NCI-H187 (cell line): Measurements from ENCODE around the gene WDR88.
"Not testable (repeated sequence)": the region's sequence is repeated elsewhere in the genome, so short reads cannot be mapped to it uniquely, and the experiment has no call there.

ENCODE experiments used
- DNase-seq, 2 experiments: peaks; one replicate each; lab custom pipeline; 2025; lab: John Stamatoyannopoulos, UW

WDR88 gene

GRCh38 chr19:33211794-33212435 is 80.0 kb downstream of the WDR88 start:
- no peak for DNase-seq

- DNase-seq = no peak
Observed at GRCh38 chr19:33212436-33213172, 80.7 kb downstream of the WDR88 start.

- DNase-seq = no peak
Observed at GRCh38 chr19:33214596-33214995, 82.7 kb downstream of the WDR88 start.

- no peak for DNase-seq
Observed at GRCh38 chr19:33215438-33216197, 83.7 kb downstream of the WDR88 start.

- no peak for DNase-seq
Observed at GRCh38 chr19:33216198-33216830, 84.4 kb downstream of the WDR88 start.

GRCh38 chr19:33217881-33218280 is 86.0 kb downstream of the WDR88 start:
- DNase-seq = no peak

- no peak for DNase-seq
Observed at GRCh38 chr19:33219261-33219815, 87.4 kb downstream of the WDR88 start.

GRCh38 chr19:33220115-33220514 is 88.2 kb downstream of the WDR88 start:
- no peak for DNase-seq

- DNase-seq = no peak
Observed at GRCh38 chr19:33220735-33221134, 88.8 kb downstream of the WDR88 start.

- DNase-seq = no peak
Observed at GRCh38 chr19:33221638-33222037, 89.7 kb downstream of the WDR88 start.

- DNase-seq = not testable (repeated sequence)
Observed at GRCh38 chr19:33222255-33222654, 90.3 kb downstream of the WDR88 start.

GRCh38 chr19:33224694-33225457 is 93.0 kb downstream of the WDR88 start:
- no peak for DNase-seq
